Calu3 (cell line): ENCODE data around the gene RPRD1A. TPM values are rescaled to one million over a fixed set of nuclear protein-coding genes. Genes with fewer than 3 reads are reported as not detected.

ENCODE experiments used
- BruUV-seq: library from RNA; stranded (reverse); fragments of 400-500 nt; replicated peaks from 2 replicates; lab custom pipeline; 2021; lab: Mats Ljungman, UMichigan
- CTCF ChIA-PET: fragments of 300-600 bp; sonication (Branson Sonifier 250); formaldehyde crosslinking; loops from one replicate; lab custom pipeline; 2022; ENCODE audit warnings: antibody characterized with exemption; lab: Charles Lee
- DNase-seq: peaks from one replicate; pipeline ENCODE4 v3.0.0; 2022
- H3K27ac Mint-ChIP-seq: one replicate; pipeline ENCODE4 v1.8.0; 2022; ENCODE audit warnings: mixed read lengths; ENCODE audit not compliant: unreplicated experiment
- H3K27me3 Mint-ChIP-seq: one replicate; pipeline ENCODE4 v1.8.0; 2022; ENCODE audit warnings: mixed read lengths; ENCODE audit not compliant: unreplicated experiment
- H3K36me3 Mint-ChIP-seq: one replicate; pipeline ENCODE4 v1.8.0; 2022; ENCODE audit warnings: mild to moderate bottlenecking, moderate library complexity, mixed read lengths; ENCODE audit not compliant: insufficient read depth, unreplicated experiment
- H3K4me1 Mint-ChIP-seq: one replicate; pipeline ENCODE4 v1.8.0; 2022; ENCODE audit warnings: mild to moderate bottlenecking, low read depth, mixed read lengths; ENCODE audit not compliant: unreplicated experiment
- H3K4me3 Mint-ChIP-seq: one replicate; pipeline ENCODE4 v1.8.0; 2022; ENCODE audit warnings: mild to moderate bottlenecking, low read depth, moderate library complexity, mixed read lengths; ENCODE audit not compliant: unreplicated experiment
- H3K9me3 Mint-ChIP-seq: one replicate; pipeline ENCODE4 v1.8.0; 2022; ENCODE audit warnings: low read depth, mixed read lengths; ENCODE audit not compliant: unreplicated experiment
- CTCF ChIP-seq: fragments of 200-600 bp; IDR thresholded peaks from one replicate; pipeline ENCODE4 v1.8.0; 2022; ENCODE audit warnings: antibody characterized with exemption; ENCODE audit not compliant: unreplicated experiment
- intact Hi-C: fragments of 100-400 bp; cut with micrococcal nuclease; formaldehyde crosslinking; loops from one replicate; pipeline ENCODE4 v1.10.0; 2022; ENCODE audit not compliant: unreplicated experiment
- total RNA-seq: library from RNA; stranded (reverse); gene quantifications from 2 replicates; pipeline ENCODE4 v1.2.3, GENCODE V29; 2022

RPRD1A gene
- total RNA-seq, 1 experiment from 2014 or later = 68.8 TPM

- CTCF ChIA-PET = no interaction called here
- Mint-ChIP-seq H3K27ac (no peak overlapping the region), H3K4me3 (no peak overlapping the region), H3K27me3 (peaks cover 30% of the 10 kb centered on the region), H3K36me3 (no peaks in the 10 kb centered on the region), H3K4me1 (peaks cover 8% of the 10 kb centered on the region), H3K9me3 (no peaks in the 10 kb centered on the region)
- no TSS peak for BruUV-seq
- no peak for TF ChIP-seq CTCF
- DNase-seq = no peak
- intact Hi-C loops = no loop called here
Measured at GRCh38 chr18:35964319-35964718, 103.0 kb downstream of the RPRD1A start.

- H3K9me3 Mint-ChIP-seq = no peaks in the 10 kb centered on the region
- peaks cover 50% of the 10 kb centered on the region for H3K27me3 Mint-ChIP-seq
- no peaks in the 10 kb centered on the region for H3K36me3 Mint-ChIP-seq
- BruUV-seq = no TSS peak
- peaks cover 8% of the 10 kb centered on the region for H3K4me1 Mint-ChIP-seq
- TF ChIP-seq CTCF = no peak
- H3K27ac Mint-ChIP-seq = no peak overlapping the region
- intact Hi-C loops = no loop called here
- CTCF ChIA-PET = no interaction called here
- H3K4me3 Mint-ChIP-seq = no peak overlapping the region
- DNase-seq = no peak
Measured at GRCh38 chr18:35962320-35962719, 105.0 kb downstream of the RPRD1A start.

DNA sequence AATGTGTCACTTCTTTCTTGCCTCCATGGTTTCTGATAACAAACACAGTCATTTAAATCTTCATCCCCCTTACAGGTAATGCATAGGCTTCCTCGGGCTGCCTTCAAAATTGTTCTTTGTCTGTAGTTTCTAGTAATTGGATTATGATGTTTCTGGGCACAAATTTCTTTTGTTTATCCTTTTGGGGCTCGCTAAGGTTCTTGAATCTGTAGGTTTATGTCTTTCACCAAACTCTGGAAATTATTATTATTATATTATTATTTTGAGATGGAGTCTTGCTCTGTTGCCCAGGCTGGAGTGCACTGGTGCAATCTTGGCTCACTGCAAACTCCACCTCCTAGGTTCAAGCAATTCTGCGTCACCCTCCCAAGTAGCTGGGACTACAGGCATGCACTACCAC is 111.1 kb downstream of the RPRD1A start:
- H3K27ac Mint-ChIP-seq = no peak overlapping the region
- TF ChIP-seq CTCF = no peak
- intact Hi-C loops = no loop called here
- H3K4me1 Mint-ChIP-seq = no peaks in the 10 kb centered on the region
- H3K27me3 Mint-ChIP-seq = peaks cover 35% of the 10 kb centered on the region
- no TSS peak for BruUV-seq
- no peaks in the 10 kb centered on the region for H3K36me3 Mint-ChIP-seq
- DNase-seq = no peak
- CTCF ChIA-PET = no interaction called here
- H3K9me3 Mint-ChIP-seq = no peaks in the 10 kb centered on the region
- H3K4me3 Mint-ChIP-seq = no peak overlapping the region

- Mint-ChIP-seq H3K36me3 (no peaks in the 10 kb centered on the region), H3K4me3 (no peak overlapping the region), H3K4me1 (peaks cover 16% of the 10 kb centered on the region), H3K27me3 (peaks cover 26% of the 10 kb centered on the region), H3K9me3 (no peaks in the 10 kb centered on the region), H3K27ac (no peak overlapping the region)
- intact Hi-C loops = no loop called here
- CTCF ChIA-PET = interaction anchor here (0.7 kb wide), 1 partner anchor 195 kb away, joined by 3 read pairs; no protein-coding TSS in a partner anchor
- BruUV-seq = no TSS peak
- no peak for DNase-seq
- TF ChIP-seq CTCF = no peak
Measured at GRCh38 chr18:35953688-35954087, 113.7 kb downstream of the RPRD1A start.
